IPS-20b (cell line): ENCODE results near the gene LHX4.

Source experiments
- H3K27ac ChIP-seq: one replicate; pipeline ENCODE4 v1.5.1; 2013; ENCODE audit warnings: low read length
- H3K27me3 ChIP-seq: 2 replicates; pipeline ENCODE4 v1.6.1; 2013; ENCODE audit warnings: mild to moderate bottlenecking, low read length, inconsistent platforms; ENCODE audit not compliant: insufficient read depth
- H3K36me3 ChIP-seq: 2 replicates; pipeline ENCODE4 v1.6.1; 2013; ENCODE audit warnings: low read depth, mild to moderate bottlenecking, inconsistent platforms, low read length, moderate library complexity; ENCODE audit not compliant: insufficient read depth
- H3K4me1 ChIP-seq: 2 replicates; pipeline ENCODE4 v1.6.1; 2013; ENCODE audit warnings: mild to moderate bottlenecking, control low read depth, inconsistent platforms, low read length, moderate library complexity; ENCODE audit not compliant: insufficient read depth
- H3K4me3 ChIP-seq: 2 replicates; pipeline ENCODE4 v1.5.1; 2013; ENCODE audit warnings: mild to moderate bottlenecking, low read length, inconsistent platforms
- H3K9ac ChIP-seq: 2 replicates; pipeline ENCODE4 v1.6.1; 2013; ENCODE audit warnings: low read depth, mild to moderate bottlenecking, inconsistent platforms, low read length, moderate library complexity
- H3K9me3 ChIP-seq: 2 replicates; pipeline ENCODE4 v1.6.1; 2013; ENCODE audit warnings: mild to moderate bottlenecking, low read depth, low read length, inconsistent platforms; ENCODE audit not compliant: insufficient read depth

The LHX4 gene

DNA sequence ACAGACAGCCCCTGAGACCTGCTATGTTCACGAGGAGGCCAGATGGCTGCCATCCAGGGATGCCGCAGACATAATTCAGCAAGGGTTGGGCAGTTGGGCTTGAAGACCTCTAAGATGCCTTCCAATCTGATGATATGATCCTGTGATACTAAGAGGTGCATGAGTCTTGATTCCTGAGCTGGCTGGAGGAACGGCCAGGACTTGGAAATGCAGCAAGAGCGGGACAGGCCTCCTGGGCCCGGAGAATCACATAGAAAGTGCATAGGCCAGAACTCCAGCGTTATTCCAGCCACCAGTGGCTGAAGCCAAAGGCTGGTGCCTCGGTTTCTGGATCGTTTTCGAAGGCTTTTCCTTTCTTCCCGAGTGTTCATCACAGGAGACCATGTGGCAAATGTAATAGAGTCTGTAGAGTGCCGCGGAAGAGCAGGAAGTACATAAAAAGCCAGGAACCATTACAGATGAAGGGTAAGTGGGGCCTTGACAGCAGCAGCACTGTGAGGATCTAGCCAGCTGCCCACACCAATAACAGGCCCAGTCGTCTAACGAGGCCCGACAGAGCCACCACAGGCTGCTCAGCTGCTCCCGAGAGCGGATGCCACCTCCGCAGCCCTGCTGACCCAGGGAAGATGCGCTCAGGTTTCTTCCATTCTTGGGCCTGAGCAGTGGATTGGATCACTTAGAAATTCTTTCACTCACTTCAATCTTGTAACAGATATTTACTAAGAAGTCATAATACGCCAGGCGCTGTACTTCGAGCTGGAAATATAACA lies 14.0 kb upstream of the LHX4 start:
- Histone ChIP-seq H3K36me3 (no peaks in the 10 kb centered on the region), H3K4me1 (no peaks in the 10 kb centered on the region), H3K9me3 (no peaks in the 10 kb centered on the region), H3K27ac (no peak overlapping the region), H3K27me3 (peaks cover 43% of the 10 kb centered on the region), H3K4me3 (no peak overlapping the region), H3K9ac (no peak overlapping the region)

DNA sequence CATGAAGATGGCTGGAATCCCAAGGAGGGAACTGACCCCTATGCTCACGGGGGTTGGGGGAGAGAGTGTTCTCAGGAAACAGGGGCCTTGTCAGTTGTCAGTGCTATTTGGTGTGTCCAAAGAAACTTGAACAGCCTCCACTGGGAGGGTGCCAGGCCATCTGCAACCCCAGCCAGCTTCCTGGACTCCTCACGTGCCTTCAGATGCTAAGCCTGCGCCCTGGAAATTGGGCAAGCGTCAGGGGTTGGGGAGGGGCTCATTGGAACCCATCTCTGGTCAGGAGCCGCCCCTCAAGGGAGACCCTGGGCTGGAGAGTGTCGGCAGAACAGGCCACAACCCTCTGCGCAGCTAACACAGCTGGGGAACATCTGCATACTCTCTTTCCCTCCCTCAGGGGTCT lies 13.1 kb upstream of the LHX4 start:
- no peaks in the 10 kb centered on the region for H3K4me1 ChIP-seq
- no peak overlapping the region for H3K27ac ChIP-seq
- H3K9me3 ChIP-seq = no peaks in the 10 kb centered on the region
- no peak overlapping the region for H3K9ac ChIP-seq
- H3K4me3 ChIP-seq = no peak overlapping the region
- peaks cover 41% of the 10 kb centered on the region for H3K27me3 ChIP-seq
- H3K36me3 ChIP-seq = no peaks in the 10 kb centered on the region

DNA sequence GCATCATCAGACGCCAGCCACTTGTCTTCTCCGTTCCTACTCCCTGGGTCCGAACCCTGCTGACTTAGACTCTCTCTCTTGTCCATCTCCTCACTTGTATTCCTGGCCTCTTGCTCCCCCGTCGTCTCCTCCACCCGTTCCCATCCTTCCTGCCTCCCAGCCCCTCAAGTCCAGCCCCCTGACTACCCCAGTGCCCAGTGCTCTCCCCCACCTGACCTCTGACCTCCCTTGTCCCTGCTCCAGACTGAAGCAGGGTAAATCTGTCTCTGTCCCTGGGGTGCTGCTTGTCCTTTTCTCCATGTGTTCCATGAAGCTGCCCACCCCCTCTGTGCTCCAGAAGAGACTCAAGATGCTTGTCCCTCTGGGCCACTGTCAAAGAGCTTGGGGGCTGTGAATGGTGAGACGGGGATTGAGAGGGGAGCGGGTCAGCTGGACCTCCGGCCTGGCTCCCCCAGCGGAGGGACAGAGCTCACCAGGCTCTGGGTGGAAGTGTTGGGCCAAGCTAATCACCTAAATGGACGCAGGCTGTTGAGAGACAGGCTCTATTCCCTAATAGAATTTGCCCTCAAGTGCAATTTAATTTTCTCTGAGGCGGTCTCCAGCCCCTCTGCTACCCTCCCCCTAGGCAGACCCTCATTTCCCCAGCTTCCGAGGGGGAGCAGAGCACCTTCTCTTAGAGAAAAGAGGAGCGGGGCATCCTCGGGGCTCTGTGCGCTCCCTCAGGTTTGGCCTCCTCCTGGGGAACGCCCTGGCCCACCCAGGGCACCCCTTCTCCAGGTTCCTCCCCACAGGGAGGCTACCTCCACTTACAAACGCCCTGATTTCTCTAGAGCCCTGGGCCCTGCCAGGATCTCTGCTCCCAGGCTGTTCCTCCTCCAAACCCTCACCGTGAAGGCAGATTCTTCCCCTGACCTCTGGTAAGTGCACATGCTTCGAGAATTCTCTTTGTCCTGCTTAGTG lies 11.0 kb upstream of the LHX4 start:
- no peaks in the 10 kb centered on the region for H3K9me3 ChIP-seq
- no peaks in the 10 kb centered on the region for H3K4me1 ChIP-seq
- no peak overlapping the region for H3K9ac ChIP-seq
- H3K27ac ChIP-seq = no peak overlapping the region
- H3K4me3 ChIP-seq = no peak overlapping the region
- H3K36me3 ChIP-seq = no peaks in the 10 kb centered on the region
- H3K27me3 ChIP-seq = peaks cover 49% of the 10 kb centered on the region

GRCh38 chr1:180219776-180220175 lies 10.3 kb upstream of the LHX4 start:
- Histone ChIP-seq H3K9me3 (no peaks in the 10 kb centered on the region), H3K27me3 (peaks cover 56% of the 10 kb centered on the region), H3K9ac (no peak overlapping the region), H3K4me1 (no peaks in the 10 kb centered on the region), H3K27ac (no peak overlapping the region), H3K36me3 (no peaks in the 10 kb centered on the region), H3K4me3 (no peak overlapping the region)

- Histone ChIP-seq H3K36me3 (no peaks in the 10 kb centered on the region), H3K9me3 (no peaks in the 10 kb centered on the region), H3K9ac (no peak overlapping the region), H3K27me3 (peaks cover 73% of the 10 kb centered on the region), H3K4me1 (no peaks in the 10 kb centered on the region), H3K27ac (no peak overlapping the region), H3K4me3 (no peak overlapping the region)
Observed at GRCh38 chr1:180221462-180221861, 8.6 kb upstream of the LHX4 start.

- H3K9ac ChIP-seq = no peak overlapping the region
- H3K4me3 ChIP-seq = no peak overlapping the region
- H3K27me3 ChIP-seq = peaks cover 89% of the 10 kb centered on the region
Observed at GRCh38 chr1:180224902-180225301, 5.2 kb upstream of the LHX4 start.

GRCh38 chr1:180225403-180225802 lies 4.7 kb upstream of the LHX4 start:
- H3K9ac ChIP-seq = no peak overlapping the region
- H3K9me3 ChIP-seq = 0 out of 2 replicates have a peak, but pooled peaks cover 3% of the 10 kb centered on the region
- no peaks in the 10 kb centered on the region for H3K36me3 ChIP-seq
- H3K4me1 ChIP-seq = no peaks in the 10 kb centered on the region
- H3K27ac ChIP-seq = no peak overlapping the region
- peaks cover 87% of the 10 kb centered on the region for H3K27me3 ChIP-seq
- H3K4me3 ChIP-seq = no peak overlapping the region

More at GRCh38 chr1:180224902-180225301, 5.2 kb upstream of the LHX4 start:
- H3K27ac ChIP-seq = no peak overlapping the region
- H3K36me3 ChIP-seq = no peaks in the 10 kb centered on the region
- no peaks in the 10 kb centered on the region for H3K4me1 ChIP-seq
- 0 out of 2 replicates have a peak, but pooled peaks cover 3% of the 10 kb centered on the region for H3K9me3 ChIP-seq

DNA sequence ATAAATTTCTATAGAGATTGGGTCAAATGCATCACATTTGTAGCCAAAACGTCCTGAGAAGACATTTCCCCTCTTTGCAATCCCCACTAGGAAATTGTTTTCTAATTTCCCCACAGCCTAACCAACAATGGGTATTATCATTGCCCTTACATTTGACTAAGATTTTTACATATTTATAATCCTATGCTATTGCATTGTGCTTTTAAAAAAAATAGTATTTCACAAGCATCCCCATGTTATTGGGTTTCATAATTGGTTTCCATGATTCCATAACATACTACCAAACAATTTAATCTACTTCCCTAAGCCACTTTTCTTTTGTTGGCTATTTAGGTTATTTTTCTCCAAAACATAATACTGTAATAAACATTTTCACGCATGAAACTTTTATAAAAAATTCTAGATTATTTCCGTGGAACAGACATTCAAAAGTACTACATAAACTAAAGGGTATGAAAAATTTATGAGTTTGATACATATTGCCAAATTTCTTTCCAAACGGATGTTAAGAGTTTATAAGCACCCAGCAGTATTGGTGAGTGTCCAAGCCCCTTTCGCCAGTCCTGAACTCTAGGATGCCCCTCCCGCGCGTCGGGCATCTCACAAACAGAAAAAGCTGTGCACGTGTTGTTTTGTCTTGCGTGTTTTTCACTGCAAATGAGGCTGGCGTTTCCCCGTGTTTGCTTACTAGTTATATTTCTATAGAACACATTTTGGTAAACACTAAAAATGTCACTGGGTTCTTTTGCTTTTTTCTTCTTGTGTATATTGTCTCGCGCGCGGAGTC lies 2.0 kb upstream of the LHX4 start:
- H3K36me3 ChIP-seq = no peaks in the 10 kb centered on the region
- peak overlapping the region; percentile 65; the same call in 1 of the 2 replicates for H3K4me3 ChIP-seq
- H3K4me1 ChIP-seq = peaks cover 14% of the 10 kb centered on the region; the same call in 1 of the 2 replicates
- no peak overlapping the region for H3K9ac ChIP-seq
- peaks cover 3% of the 10 kb centered on the region; the same call in 1 of the 2 replicates for H3K9me3 ChIP-seq
- no peak overlapping the region for H3K27ac ChIP-seq
- peaks cover 95% of the 10 kb centered on the region for H3K27me3 ChIP-seq

DNA sequence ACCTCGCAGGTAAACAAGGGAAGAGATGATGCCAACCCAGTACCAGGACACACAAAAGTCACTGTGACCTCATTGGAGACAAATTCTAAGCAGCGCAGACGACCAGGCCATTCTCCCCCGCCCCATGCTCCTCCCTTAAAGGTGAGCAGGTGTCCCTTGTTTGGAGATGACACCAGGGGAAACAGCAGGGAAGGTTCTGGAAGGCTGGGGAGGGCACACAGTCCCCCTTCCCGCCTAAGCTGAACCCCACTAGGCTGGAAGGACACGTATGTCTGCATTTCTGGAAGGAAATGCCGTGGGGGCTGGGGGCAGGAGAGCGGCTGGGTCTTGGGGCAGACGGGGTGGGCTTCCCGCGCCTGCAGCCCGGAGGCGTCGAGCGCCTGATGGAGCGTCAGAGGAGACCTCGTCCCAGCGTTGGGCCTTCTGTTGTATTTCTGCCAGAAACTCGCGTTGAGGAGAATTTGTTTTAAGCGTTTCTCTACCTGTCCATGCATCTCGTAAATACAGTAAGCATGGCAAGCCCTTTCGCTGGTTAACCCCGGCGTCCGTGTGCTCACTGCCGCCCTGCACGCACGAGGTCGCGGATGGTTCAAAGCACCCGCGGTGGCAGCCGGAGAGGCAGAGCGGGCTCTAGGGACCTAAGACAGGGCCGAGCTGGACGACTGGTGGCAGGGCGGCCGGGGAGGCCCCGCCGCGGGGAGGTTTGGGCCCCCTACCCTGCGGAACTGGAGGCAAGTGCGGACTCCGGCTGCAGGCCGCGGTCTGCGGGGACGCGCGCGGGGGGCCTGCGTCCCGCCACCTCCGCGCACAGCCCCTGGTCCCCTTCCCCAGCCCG lies 1.2 kb upstream of the LHX4 start:
- Histone ChIP-seq H3K27me3 (peaks cover 96% of the 10 kb centered on the region), H3K9me3 (peaks cover 3% of the 10 kb centered on the region; the same call in 1 of the 2 replicates), H3K27ac (no peak overlapping the region), H3K4me3 (peak overlapping the region; percentile 65; the same call in 1 of the 2 replicates), H3K9ac (peak overlapping the region; percentile 46; the same call in 1 of the 2 replicates), H3K36me3 (no peaks in the 10 kb centered on the region), H3K4me1 (peaks cover 19% of the 10 kb centered on the region; the same call in 1 of the 2 replicates)

- H3K27me3 ChIP-seq = peaks cover 96% of the 10 kb centered on the region
- peaks cover 19% of the 10 kb centered on the region; the same call in 1 of the 2 replicates for H3K4me1 ChIP-seq
- no peak overlapping the region for H3K27ac ChIP-seq
- H3K36me3 ChIP-seq = no peaks in the 10 kb centered on the region
- peak overlapping the region; percentile 83 for H3K4me3 ChIP-seq
- H3K9me3 ChIP-seq = peaks cover 3% of the 10 kb centered on the region; the same call in 1 of the 2 replicates
- peak overlapping the region; percentile 64; the same call in 1 of the 2 replicates for H3K9ac ChIP-seq
Observed at GRCh38 chr1:180230416-180230790, 339 bp downstream of the LHX4 start.
